B cell (primary cell): ENCODE data around the gene LITAF. TPM values are rescaled to one million over a fixed set of nuclear protein-coding genes. Genes with fewer than 3 reads are reported as not detected.
"Not testable (repeated sequence)": the region's sequence is repeated elsewhere in the genome, so short reads cannot be mapped to it uniquely, and the experiment has no call there.

Source experiments
- ATAC-seq: fragments of 200-7000 bp; cut with Tn5 transposase; one replicate; pipeline ENCODE4 v1.10.0; 2021; ENCODE audit warnings: low read depth, mild to moderate bottlenecking, moderate number of reproducible peaks, moderate library complexity
- CTCF ChIA-PET: fragments of 350-600 bp; sonication (Branson Sonifier 250); formaldehyde crosslinking; loops from one replicate; lab custom pipeline; 2021; ENCODE audit warnings: antibody characterized with exemption, inconsistent platforms; lab: Charles Lee
- POLR2A ChIA-PET: fragments of 350-600 bp; sonication (Branson Sonifier 250); formaldehyde crosslinking; loops from one replicate; lab custom pipeline; 2021; ENCODE audit warnings: antibody characterized with exemption; lab: Charles Lee
- DNase-seq: peaks from one replicate; pipeline ENCODE4 v3.0.0; 2013
- H2AFZ ChIP-seq: 2 replicates; pipeline ENCODE4 v1.6.1; 2012; ENCODE audit warnings: mild to moderate bottlenecking, low read depth, low read length; ENCODE audit not compliant: insufficient read depth, poor library complexity, severe bottlenecking
- H3K27ac ChIP-seq, 2 donors: 1 replicate in 1 of 2; 2 replicates in 1 of 2; pipeline ENCODE4 v1.5.1; 2012 to 2013; ENCODE audit warnings: low read length in 2 of 2, mild to moderate bottlenecking in 2 of 2, moderate library complexity in 1 of 2
- H3K27me3 ChIP-seq, 4 experiments: fragments of 200-600 bp in 1 of 4; sonication (generic) in 1 of 4; replicated peaks in 1 of 4; 1 replicate in 2 of 4; 2 replicates in 2 of 4; pipeline versions ENCODE4 v1.6.1 to v1.7.0; 2013 to 2016; ENCODE audit warnings: low read length in 3 of 4, mild to moderate bottlenecking in 2 of 4, mixed read lengths in 1 of 4, moderate library complexity in 1 of 4; ENCODE audit not compliant: insufficient read depth in 4 of 4, control insufficient read depth in 3 of 4; ENCODE audit errors: control extremely low read depth in 1 of 4
- H3K36me3 ChIP-seq, 2 experiments: replicated peaks in 1 of 2; 1 replicate in 1 of 2; 2 replicates in 1 of 2; pipeline versions ENCODE4 v1.6.1 to v1.7.1; 2013; ENCODE audit warnings: low read length in 1 of 2; ENCODE audit not compliant: insufficient read depth in 2 of 2, control insufficient read depth in 1 of 2; ENCODE audit errors: control extremely low read depth in 1 of 2, extremely low read depth in 1 of 2
- H3K4me1 ChIP-seq, 2 donors: fragments of 200-600 bp in 1 of 2; sonication (generic) in 1 of 2; 1 replicate in 1 of 2; 2 replicates in 1 of 2; pipeline versions ENCODE4 v1.5.1 to v1.6.1; 2013 to 2017; ENCODE audit warnings: low read length in 2 of 2; ENCODE audit not compliant: control insufficient read depth in 2 of 2, insufficient read depth in 2 of 2
- H3K4me2 ChIP-seq: replicated peaks from 2 replicates; pipeline ENCODE3; 2012; ENCODE audit warnings: mild to moderate bottlenecking, low read depth, low read length; ENCODE audit not compliant: poor library complexity, severe bottlenecking
- H3K4me3 ChIP-seq, 5 experiments: fragments of 200-600 bp in 1 of 5; sonication (generic) in 1 of 5; 1 replicate in 3 of 5; 2 replicates in 2 of 5; pipeline versions ENCODE4 v1.5.1 to v1.7.0; 2011 to 2016; ENCODE audit warnings: low read length in 4 of 5, mild to moderate bottlenecking in 4 of 5, low read depth in 2 of 5, control low read depth in 1 of 5, moderate library complexity in 1 of 5; ENCODE audit not compliant: insufficient read depth in 1 of 5; ENCODE audit errors: control extremely low read depth in 1 of 5, extremely low read depth in 1 of 5
- H3K79me2 ChIP-seq: fragments of 200-600 bp; sonication (generic); one replicate; pipeline ENCODE4 v1.6.0; 2016; ENCODE audit warnings: low read length; ENCODE audit not compliant: control insufficient read depth, insufficient read depth
- H3K9ac ChIP-seq: fragments of 200-600 bp; sonication (generic); 2 replicates; pipeline ENCODE4 v1.6.1; 2017; ENCODE audit warnings: mild to moderate bottlenecking, low read length, moderate library complexity
- H3K9me3 ChIP-seq, 3 donors: one replicate each; pipeline versions ENCODE4 v1.6.1 to v1.7.1; 2013; ENCODE audit warnings: low read length in 2 of 3; ENCODE audit not compliant: control insufficient read depth in 2 of 3, insufficient read depth in 1 of 3; ENCODE audit errors: control extremely low read depth in 1 of 3
- H4K20me1 ChIP-seq: 2 replicates; pipeline ENCODE4 v1.6.0; 2012; ENCODE audit warnings: mild to moderate bottlenecking, low read length; ENCODE audit not compliant: insufficient read depth, control insufficient read depth, poor library complexity, severe bottlenecking
- H3K27ac Mint-ChIP-seq: one replicate; pipeline ENCODE4 v1.8.0; 2021; ENCODE audit warnings: mixed read lengths
- H3K27me3 Mint-ChIP-seq: one replicate; pipeline ENCODE4 v1.8.0; 2021; ENCODE audit warnings: mixed read lengths
- H3K4me1 Mint-ChIP-seq: one replicate; pipeline ENCODE4 v1.8.0; 2021; ENCODE audit warnings: mixed read lengths
- H3K4me3 Mint-ChIP-seq: one replicate; pipeline ENCODE4 v1.8.0; 2021; ENCODE audit warnings: mixed read lengths
- H3K9me3 Mint-ChIP-seq: one replicate; pipeline ENCODE4 v1.8.0; 2022; ENCODE audit warnings: mixed read lengths; ENCODE audit not compliant: insufficient read depth
- EZH2 ChIP-seq: IDR thresholded peaks from 2 replicates; pipeline ENCODE4 v1.6.1; 2012; ENCODE audit warnings: borderline replicate concordance, low read depth, mild to moderate bottlenecking, moderate library complexity, low read length; ENCODE audit not compliant: insufficient read depth, poor library complexity, severe bottlenecking
- WGBS: methylation state at CpG from one replicate; pipeline ENCODE4 v1.1.5; 2013; ENCODE audit warnings: missing lambda C conversion rate; ENCODE audit not compliant: insufficient coverage; 5-methylcytosine and 5-hydroxymethylcytosine counted together
- intact Hi-C: fragments of 100-400 bp; cut with micrococcal nuclease; formaldehyde crosslinking; loops from one replicate; pipeline ENCODE4 v1.10.0; 2022
- polyA plus RNA-seq: library from polyadenylated mRNA; depleted of rRNA; stranded (reverse); fragments of >200 nt; gene quantifications from 2 replicates; pipeline ENCODE4 v1.2.3, GENCODE V29; 2012
- total RNA-seq, 2 donors: library from RNA; stranded (reverse); fragments of 120-200 nt in 1 of 2; gene quantifications; 1 replicate in 1 of 2; 2 replicates in 1 of 2; pipeline versions ENCODE4 v1.2.3 to v1.2.4, GENCODE V29; 2013 to 2022
- TF ChIP-seq, protein P1 (sequence below): fragments of 200-600 bp; IDR thresholded peaks from one replicate; pipeline ENCODE4 v1.8.0; 2022; ENCODE audit warnings: antibody characterized with exemption, mild to moderate bottlenecking

The LITAF gene
- total and polyA plus RNA-seq, 2 donors (not counting 1 experiment from before 2014, with no cell fraction given): 93.6 to 125 TPM

DNA sequence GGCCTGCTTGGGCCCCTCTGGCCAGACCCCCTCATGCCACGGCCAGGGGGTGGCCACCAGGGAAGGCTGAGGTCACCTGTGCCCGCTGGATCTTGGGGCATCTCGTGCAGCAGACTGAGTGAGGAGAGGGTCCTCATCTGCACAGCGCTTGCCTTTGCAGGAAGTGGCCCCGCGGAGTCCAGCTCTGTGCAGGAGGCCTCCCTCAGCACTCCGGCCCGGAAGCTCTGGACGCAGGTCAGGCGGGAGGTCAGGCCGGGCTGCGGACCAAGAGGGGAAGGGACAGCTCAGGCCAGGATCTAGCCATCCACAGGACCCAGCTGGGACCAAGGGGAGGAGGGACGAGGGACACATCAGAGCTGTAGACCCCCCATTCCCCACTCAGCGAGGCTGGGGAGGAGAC lies 72.4 kb downstream of the LITAF start:
- H3K4me3 ChIP-seq: no peak overlapping the region
- Mint-ChIP-seq H3K4me1 (no peaks in the 10 kb centered on the region), H3K27me3 (no peaks in the 10 kb centered on the region), H3K4me3 (no peak overlapping the region), H3K27ac (no peak overlapping the region), H3K9me3 (no peaks in the 10 kb centered on the region)
- no peak overlapping the region for H3K27ac ChIP-seq
- ATAC-seq: no peak
- no peak for TF ChIP-seq EZH2
- TF ChIP-seq, protein P1, sequence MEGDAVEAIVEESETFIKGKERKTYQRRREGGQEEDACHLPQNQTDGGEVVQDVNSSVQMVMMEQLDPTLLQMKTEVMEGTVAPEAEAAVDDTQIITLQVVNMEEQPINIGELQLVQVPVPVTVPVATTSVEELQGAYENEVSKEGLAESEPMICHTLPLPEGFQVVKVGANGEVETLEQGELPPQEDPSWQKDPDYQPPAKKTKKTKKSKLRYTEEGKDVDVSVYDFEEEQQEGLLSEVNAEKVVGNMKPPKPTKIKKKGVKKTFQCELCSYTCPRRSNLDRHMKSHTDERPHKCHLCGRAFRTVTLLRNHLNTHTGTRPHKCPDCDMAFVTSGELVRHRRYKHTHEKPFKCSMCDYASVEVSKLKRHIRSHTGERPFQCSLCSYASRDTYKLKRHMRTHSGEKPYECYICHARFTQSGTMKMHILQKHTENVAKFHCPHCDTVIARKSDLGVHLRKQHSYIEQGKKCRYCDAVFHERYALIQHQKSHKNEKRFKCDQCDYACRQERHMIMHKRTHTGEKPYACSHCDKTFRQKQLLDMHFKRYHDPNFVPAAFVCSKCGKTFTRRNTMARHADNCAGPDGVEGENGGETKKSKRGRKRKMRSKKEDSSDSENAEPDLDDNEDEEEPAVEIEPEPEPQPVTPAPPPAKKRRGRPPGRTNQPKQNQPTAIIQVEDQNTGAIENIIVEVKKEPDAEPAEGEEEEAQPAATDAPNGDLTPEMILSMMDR: no peak
- intact Hi-C loops: no loop called here
- no peak overlapping the region for H2AFZ ChIP-seq
- no peak overlapping the region for H3K9ac ChIP-seq
- no peaks in the 10 kb centered on the region for H4K20me1 ChIP-seq
- no peak for DNase-seq
- POLR2A ChIA-PET: no interaction called here
- H3K9me3 ChIP-seq: peaks cover 0 to 11% (median 0%) of the 10 kb centered on the region in 3 donors
- 94% methylated on average over 13 of the region's 14 CpGs for WGBS
- H3K4me1 ChIP-seq: no peaks in the 10 kb centered on the region
- no peaks in the 10 kb centered on the region for H3K79me2 ChIP-seq
- H3K27me3 ChIP-seq: no peaks in the 10 kb centered on the region
- H3K36me3 ChIP-seq: no peaks in the 10 kb centered on the region
- CTCF ChIA-PET: interaction anchor here (1.5 kb wide), 1 partner anchor 18 kb away, joined by 4 read pairs; no protein-coding TSS in a partner anchor
- H3K4me2 ChIP-seq: no peak overlapping the region

GRCh38 chr16:11513366-11513765 lies 73.4 kb downstream of the LITAF start:
- H3K27ac ChIP-seq, H3K4me2 ChIP-seq, H3K4me1 Mint-ChIP-seq, H3K79me2 ChIP-seq, H3K9ac ChIP-seq, H3K9me3 Mint-ChIP-seq, H3K27me3 ChIP-seq, H3K27ac Mint-ChIP-seq, H3K4me3 Mint-ChIP-seq, H3K4me1 ChIP-seq, H4K20me1 ChIP-seq, H3K27me3 Mint-ChIP-seq, ATAC-seq, H3K4me3 ChIP-seq, DNase-seq, H2AFZ ChIP-seq, POLR2A ChIA-PET, H3K36me3 ChIP-seq, intact Hi-C loops: not testable (repeated sequence)
- CTCF ChIA-PET: interaction anchor here (1.5 kb wide), 1 partner anchor 19 kb away, joined by 4 read pairs; no protein-coding TSS in a partner anchor
- peaks cover 0 to 11% (median 0%) of the 10 kb centered on the region in 3 donors for H3K9me3 ChIP-seq
- WGBS: 93% methylated on average over 3 of the region's 13 CpGs
